Fibroblast of the aortic adventitia (primary cell): ENCODE results near the gene TRAF5. TPM values are rescaled to one million over a fixed set of nuclear protein-coding genes. Genes with fewer than 3 reads are reported as not detected.

Experiments used
- DNase-seq: peaks from one replicate; pipeline ENCODE4 v3.0.0-alpha.2; 2010; ENCODE audit warnings: low read depth
- H3K4me3 ChIP-seq: 2 replicates; pipeline ENCODE4 v1.5.1; 2011; ENCODE audit warnings: low read depth, mild to moderate bottlenecking, control low read depth, low read length, moderate library complexity
- CTCF ChIP-seq: IDR thresholded peaks from 2 replicates; pipeline ENCODE4 v1.5.1; 2011; ENCODE audit warnings: mild to moderate bottlenecking, low read length, control low read depth, inconsistent platforms; ENCODE audit not compliant: insufficient read depth
- total RNA-seq: library from RNA; depleted of rRNA; stranded (reverse); fragments of >200 nt; gene quantifications from 2 replicates; pipeline ENCODE4 v1.2.3, GENCODE V29; 2012; ENCODE audit warnings: low replicate concordance

TRAF5 gene
- total RNA-seq, 1 donor = 9.4 TPM

- TF ChIP-seq CTCF = no peak
- peak; percentile 50 for DNase-seq
- no peak overlapping the region for H3K4me3 ChIP-seq
Observed at GRCh38 chr1:211332830-211333229, 6.2 kb downstream of the TRAF5 start.

- TF ChIP-seq CTCF = no peak
- no peak for DNase-seq
- H3K4me3 ChIP-seq = no peak overlapping the region
Observed at GRCh38 chr1:211333906-211334305, 7.3 kb downstream of the TRAF5 start.

GRCh38 chr1:211334986-211335385 lies 8.4 kb downstream of the TRAF5 start:
- DNase-seq = no peak
- H3K4me3 ChIP-seq = no peak overlapping the region
- TF ChIP-seq CTCF = no peak

GRCh38 chr1:211335522-211336157 lies 9.0 kb downstream of the TRAF5 start:
- TF ChIP-seq CTCF = no peak
- H3K4me3 ChIP-seq = no peak overlapping the region
- DNase-seq = no peak

GRCh38 chr1:211336161-211336560 lies 9.5 kb downstream of the TRAF5 start:
- DNase-seq = no peak
- TF ChIP-seq CTCF = no peak
- H3K4me3 ChIP-seq = no peak overlapping the region

- TF ChIP-seq CTCF = no peak
- DNase-seq = no peak
- H3K4me3 ChIP-seq = no peak overlapping the region
Observed at GRCh38 chr1:211336775-211337174, 10.1 kb downstream of the TRAF5 start.

GRCh38 chr1:211337430-211338223 lies 11.0 kb downstream of the TRAF5 start:
- DNase-seq = no peak
- no peak overlapping the region for H3K4me3 ChIP-seq
- TF ChIP-seq CTCF = no peak
